Gastroesophageal sphincter (tissue), 3 donors: Measurements from ENCODE around the gene RNF38.

Experiments
- CTCF ChIP-seq, 4 experiments: fragments of 200-600 bp in 2 of 4; fragments of 450-650 bp in 2 of 4; sonication (generic) in 1 of 4; IDR thresholded peaks; one replicate each; pipeline ENCODE4 v1.5.1; 2017 to 2019; ENCODE audit warnings: antibody characterized with exemption in 4 of 4, mild to moderate bottlenecking in 2 of 4, moderate library complexity in 2 of 4
- EP300 ChIP-seq: sonication (generic); formaldehyde crosslinking; IDR thresholded peaks from one replicate; pipeline ENCODE4 v1.6.1; 2017; ENCODE audit warnings: antibody characterized with exemption, mild to moderate bottlenecking
- POLR2A ChIP-seq, 2 donors: fragments of 450-650 bp; IDR thresholded peaks; one replicate each; pipeline ENCODE4 v1.6.1; 2017; ENCODE audit warnings: antibody characterized with exemption in 2 of 2, mild to moderate bottlenecking in 2 of 2, moderate library complexity in 1 of 2
- POLR2AphosphoS5 ChIP-seq: sonication (generic); formaldehyde crosslinking; IDR thresholded peaks from one replicate; pipeline ENCODE4 v1.6.1; 2017; ENCODE audit warnings: antibody characterized with exemption

GRCh38 chr9:36357639-36358038 is 42.4 kb downstream of the RNF38 start:
- TF ChIP-seq POLR2AphosphoS5 (no peak), CTCF (IDR thresholded peaks at IDR 0.05) (no peak), EP300 (no peak), POLR2A (IDR thresholded peaks at IDR 0.05) (no peak)
